Hepatocyte (in vitro differentiated cells): ENCODE results near the gene KRT71.

Source experiments
- EZH2 ChIP-seq: fragments of 200-600 bp; sonication (generic); IDR thresholded peaks from 2 replicates; pipeline ENCODE4 v1.6.1; 2016; ENCODE audit warnings: antibody characterized with exemption, mild to moderate bottlenecking, borderline replicate concordance
- EZH2phosphoT487 ChIP-seq: fragments of 200-600 bp; sonication (generic); IDR thresholded peaks from one replicate; pipeline ENCODE4 v1.6.1; 2018; ENCODE audit warnings: antibody characterized with exemption, mild to moderate bottlenecking, low read depth, moderate library complexity; ENCODE audit not compliant: unreplicated experiment, severe bottlenecking
- TF ChIP-seq, protein P1 (sequence below): fragments of 200-600 bp; sonication (generic); IDR thresholded peaks from 2 replicates; pipeline ENCODE4 v1.5.1; 2016; ENCODE audit warnings: antibody characterized with exemption, mild to moderate bottlenecking; ENCODE audit not compliant: poor library complexity

DNA sequence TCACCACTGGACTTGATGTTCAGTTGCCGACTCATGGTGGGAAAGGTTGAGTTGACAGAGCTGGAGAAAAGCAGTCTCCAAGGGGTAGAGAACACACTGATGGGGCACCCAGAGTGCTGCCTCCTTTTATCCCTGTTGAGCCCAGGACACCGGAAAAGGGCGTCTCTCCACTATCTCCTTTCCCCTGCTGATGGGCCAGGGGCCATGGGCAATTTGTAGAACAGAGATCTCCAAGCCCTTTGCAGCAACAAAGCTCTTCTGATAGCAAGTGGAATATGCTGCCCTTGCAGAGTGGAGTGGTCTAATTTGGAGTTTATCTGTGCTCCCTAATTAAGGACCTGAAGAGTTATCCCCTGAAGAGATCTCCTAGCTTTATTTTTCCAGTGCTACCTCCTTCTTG is 20.8 kb upstream of the KRT71 start, which contains the start of gene KRT74:
- TF ChIP-seq, protein P1, sequence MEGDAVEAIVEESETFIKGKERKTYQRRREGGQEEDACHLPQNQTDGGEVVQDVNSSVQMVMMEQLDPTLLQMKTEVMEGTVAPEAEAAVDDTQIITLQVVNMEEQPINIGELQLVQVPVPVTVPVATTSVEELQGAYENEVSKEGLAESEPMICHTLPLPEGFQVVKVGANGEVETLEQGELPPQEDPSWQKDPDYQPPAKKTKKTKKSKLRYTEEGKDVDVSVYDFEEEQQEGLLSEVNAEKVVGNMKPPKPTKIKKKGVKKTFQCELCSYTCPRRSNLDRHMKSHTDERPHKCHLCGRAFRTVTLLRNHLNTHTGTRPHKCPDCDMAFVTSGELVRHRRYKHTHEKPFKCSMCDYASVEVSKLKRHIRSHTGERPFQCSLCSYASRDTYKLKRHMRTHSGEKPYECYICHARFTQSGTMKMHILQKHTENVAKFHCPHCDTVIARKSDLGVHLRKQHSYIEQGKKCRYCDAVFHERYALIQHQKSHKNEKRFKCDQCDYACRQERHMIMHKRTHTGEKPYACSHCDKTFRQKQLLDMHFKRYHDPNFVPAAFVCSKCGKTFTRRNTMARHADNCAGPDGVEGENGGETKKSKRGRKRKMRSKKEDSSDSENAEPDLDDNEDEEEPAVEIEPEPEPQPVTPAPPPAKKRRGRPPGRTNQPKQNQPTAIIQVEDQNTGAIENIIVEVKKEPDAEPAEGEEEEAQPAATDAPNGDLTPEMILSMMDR: no peak
- no peak for TF ChIP-seq EZH2
- TF ChIP-seq EZH2phosphoT487: no peak
